Stimulated activated CD4-positive, alpha-beta T cell treated with anti-CD3 and anti-CD28 coated beads, Interleukin-1b, Interleukin-23, amount 100 ng/mL, for 1 hour (primary cell): Measurements from ENCODE around the gene DGKI.
"Not testable (repeated sequence)": the region's sequence is repeated elsewhere in the genome, so short reads cannot be mapped to it uniquely, and the experiment has no call there.

Experiments used
- DNase-seq, 2 donors: peaks; one replicate each; pipeline ENCODE4 v3.0.0-alpha.2; 2020; ENCODE audit warnings: low read depth in 2 of 2

DGKI gene

DNA sequence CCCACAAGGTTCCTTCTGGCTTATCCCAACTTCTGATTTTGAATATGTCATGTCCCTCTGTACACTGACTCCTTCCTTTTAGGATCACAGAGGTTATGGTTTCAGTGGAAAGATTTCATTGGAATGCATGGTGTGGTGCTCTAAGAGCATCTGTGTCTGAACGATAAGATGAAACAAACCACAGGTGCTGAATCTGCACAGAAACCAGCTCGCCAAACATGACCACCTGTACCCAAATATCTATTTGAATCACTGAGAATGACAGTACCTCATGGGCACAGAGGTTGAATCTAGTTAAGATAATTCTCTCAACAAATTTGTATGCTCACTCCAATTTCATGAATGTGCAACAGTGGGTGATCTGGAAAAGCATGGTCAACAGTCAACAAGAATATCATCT lies 105.3 kb downstream of the DGKI start:
- DNase-seq: no peak

DNA sequence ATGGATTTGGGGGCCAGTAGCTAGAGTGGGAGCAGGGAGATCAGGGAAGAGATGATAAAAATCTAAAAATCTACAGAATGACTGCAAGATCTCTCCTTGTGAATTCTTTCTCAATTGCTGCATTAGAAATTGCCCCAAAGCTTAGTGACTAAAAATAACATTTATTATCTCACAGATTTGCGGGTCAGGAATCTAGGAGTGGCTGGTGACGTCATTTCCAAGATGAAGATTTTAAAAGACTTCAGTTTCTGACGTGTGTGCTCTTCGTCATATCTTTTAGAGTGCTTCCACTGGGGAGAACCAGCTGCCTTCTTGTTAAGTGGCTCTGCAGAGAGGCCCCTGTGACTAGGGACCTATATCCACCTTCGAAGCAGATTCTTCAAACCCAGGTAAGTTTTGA lies 112.6 kb downstream of the DGKI start:
- no peak for DNase-seq

DNA sequence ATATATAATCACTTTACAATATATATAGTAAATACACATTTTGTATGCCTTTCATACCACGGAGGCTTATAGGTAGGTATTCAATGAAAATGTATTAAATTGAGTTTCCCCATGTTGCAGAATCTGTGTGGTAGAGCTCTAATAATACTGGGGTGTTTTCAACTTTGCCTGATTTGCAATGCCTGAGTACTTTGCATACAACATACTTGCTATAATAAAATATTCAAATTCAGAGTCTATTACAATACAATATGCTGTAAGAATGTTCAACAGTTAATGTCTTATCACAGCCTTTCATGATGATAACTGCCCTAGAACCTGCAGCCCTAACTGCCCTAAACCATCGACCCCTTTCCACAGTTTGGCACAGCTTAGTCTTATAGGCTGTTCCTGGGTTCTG lies 114.6 kb downstream of the DGKI start:
- DNase-seq: no peak

DNA sequence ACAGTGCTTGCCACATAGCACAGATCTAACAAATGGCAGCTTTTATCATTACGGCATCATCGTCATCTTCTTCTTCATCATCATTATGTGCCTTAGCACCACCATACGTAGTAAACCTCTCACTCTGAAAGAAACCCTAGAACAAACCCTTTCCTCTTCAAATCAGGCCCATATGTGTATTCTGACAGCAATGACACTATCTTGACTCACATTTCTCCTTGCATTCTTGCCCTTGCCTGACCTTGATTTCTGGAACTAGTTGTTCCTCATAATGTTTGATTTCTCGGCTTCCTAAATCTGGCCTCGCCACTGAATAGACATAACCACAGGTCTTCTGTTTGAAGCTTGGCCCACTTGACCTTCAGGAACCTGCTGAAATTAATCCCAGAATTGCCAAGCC lies 115.3 kb downstream of the DGKI start:
- DNase-seq: no peak

GRCh38 chr7:137728426-137728825 lies 118.3 kb downstream of the DGKI start:
- no peak for DNase-seq

- no peak for DNase-seq
Observed at GRCh38 chr7:137727413-137727812, 119.4 kb downstream of the DGKI start.

GRCh38 chr7:137718355-137718754 lies 128.4 kb downstream of the DGKI start:
- DNase-seq: no peak

DNA sequence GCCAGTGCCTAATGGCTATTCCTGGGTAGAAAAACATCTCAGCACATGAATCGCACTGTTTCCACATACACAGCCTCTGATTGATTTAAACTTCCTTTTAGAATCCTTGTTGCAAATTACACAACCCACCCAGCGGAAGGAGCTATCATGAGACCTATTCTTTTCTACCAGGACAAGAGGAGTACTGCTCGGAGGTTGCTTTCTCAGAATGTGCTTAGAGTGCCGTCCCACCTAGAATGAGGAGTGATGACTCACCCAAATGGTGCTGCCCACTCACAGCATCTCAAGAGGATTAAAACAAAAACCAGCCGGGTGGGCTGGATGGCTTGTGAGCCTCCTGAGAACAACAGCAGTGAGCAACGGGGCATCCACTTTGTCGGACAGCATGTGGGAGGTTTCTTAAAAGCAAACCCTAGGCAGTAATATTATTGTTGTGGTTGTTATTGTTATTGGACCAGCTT lies 128.9 kb downstream of the DGKI start:
- DNase-seq: no peak

DNA sequence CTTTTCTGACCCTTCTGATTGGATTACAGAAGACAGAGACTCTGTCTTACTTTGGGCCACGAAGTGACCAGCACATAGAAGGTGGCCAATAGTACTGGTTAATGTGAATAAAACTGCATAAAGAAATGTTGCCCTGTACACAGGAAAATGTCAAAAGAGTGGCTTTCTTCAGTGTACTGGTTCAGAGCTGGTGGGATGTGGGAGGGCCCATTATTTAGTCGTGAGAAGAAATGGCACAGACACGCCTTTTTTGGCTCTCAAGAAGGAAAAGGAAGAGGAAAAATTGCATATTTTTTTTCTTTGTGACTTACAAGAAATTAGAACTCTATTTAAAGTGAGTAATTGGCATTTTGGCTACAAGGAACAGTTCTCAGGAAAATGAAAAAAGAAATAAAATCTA lies 129.7 kb downstream of the DGKI start:
- no peak for DNase-seq

- DNase-seq: no peak
Observed at GRCh38 chr7:137716061-137716460, 130.7 kb downstream of the DGKI start.

DNA sequence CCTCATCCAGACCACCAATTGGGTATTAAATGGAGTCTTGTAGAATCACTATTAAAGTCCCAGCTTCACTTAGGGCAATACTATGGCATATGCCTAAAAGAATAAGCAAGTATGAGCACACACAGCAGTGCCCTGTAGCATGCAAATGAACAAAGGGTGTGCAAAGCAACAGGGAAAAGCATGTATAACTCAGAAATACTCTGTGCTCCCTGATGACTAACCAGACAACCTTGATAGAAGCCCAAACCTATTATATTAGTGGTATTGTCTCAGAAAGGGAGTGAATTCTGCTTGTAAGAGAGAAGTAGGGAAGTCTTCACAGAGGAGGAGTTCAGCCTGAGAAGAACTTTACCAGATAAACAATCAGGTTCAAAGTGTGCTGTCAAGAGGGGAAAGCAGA lies 131.2 kb downstream of the DGKI start:
- no peak for DNase-seq

- DNase-seq: no peak
Observed at GRCh38 chr7:137715121-137715520, 131.7 kb downstream of the DGKI start.

GRCh38 chr7:137706330-137706729 lies 140.4 kb downstream of the DGKI start:
- DNase-seq: not testable (repeated sequence)

DNA sequence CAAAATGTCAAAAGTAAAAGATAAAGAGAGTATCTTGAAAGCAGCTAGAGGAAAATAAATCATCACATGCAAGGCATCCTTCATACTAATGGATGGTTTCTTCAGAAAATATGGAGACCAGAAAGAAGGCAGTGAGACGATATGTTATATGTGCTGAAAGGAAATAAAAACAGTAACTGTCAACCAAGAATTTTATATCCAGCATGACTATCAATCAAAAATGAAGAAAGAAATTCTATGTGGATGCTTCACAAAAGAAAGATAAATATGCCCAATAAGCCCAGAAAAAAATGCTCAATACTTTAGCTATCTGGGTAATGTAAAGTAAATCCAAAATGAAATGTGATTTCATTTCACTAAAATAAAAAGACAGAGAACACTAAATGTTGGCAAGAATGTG lies 142.1 kb downstream of the DGKI start:
- DNase-seq: no peak

GRCh38 chr7:137703291-137704010 lies 143.3 kb downstream of the DGKI start:
- DNase-seq: no peak

DNA sequence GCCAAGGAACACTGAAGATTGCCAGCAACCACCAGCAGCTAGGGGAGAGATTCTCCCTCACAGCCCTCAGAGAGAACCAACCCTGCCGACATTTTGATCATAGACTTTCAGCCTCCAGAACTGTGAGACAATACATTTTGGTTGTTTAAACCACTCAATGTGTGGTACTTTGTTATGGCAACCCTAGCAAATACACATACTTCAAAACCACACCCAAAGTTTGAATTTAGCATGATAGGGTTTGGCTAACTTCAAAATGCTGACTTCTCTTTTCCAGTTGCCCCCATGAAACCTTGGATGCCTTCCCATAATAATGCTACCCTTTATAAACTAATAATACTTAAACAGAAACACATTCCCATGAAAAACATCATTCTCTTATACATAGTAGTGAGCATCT lies 149.8 kb downstream of the DGKI start:
- DNase-seq: no peak

- DNase-seq: no peak
Observed at GRCh38 chr7:137696376-137696775, 150.4 kb downstream of the DGKI start.

DNA sequence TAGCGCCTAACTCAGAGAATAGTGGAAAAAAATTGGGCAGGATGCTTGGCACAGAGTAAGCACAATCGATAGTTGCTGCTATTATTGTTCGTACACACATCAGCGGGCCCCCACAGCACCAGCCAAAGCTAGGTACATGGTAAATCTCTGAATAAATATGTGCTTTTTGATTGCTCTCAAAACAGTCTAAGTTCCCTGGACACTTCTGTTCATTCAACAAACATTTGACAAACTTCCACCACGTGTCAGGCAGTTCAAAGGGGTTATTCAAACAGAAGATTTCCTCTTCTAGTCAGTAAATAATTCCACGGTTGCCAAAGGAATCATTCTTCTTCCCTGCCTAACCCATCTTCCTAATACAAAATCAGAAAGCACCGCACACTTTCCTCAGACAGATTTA lies 150.8 kb downstream of the DGKI start:
- DNase-seq: no peak

DNA sequence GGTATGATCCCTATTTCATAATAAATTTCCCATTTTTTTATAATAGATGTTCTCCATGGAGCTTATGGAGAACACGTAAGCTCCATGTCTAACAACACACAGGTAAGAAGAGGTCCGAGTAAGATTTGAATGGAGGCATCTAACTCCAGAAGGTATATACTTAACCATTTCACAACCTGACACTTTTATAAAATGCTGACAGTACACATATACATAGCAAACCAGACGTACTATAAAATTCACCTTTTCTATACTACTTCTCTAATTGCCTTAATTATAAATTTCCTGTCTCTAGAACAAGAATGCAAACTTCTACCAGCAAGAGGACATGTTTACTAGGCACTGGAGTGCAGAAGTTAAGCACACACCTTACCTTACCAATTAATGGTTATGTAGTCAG lies 151.3 kb downstream of the DGKI start:
- DNase-seq: no peak

DNA sequence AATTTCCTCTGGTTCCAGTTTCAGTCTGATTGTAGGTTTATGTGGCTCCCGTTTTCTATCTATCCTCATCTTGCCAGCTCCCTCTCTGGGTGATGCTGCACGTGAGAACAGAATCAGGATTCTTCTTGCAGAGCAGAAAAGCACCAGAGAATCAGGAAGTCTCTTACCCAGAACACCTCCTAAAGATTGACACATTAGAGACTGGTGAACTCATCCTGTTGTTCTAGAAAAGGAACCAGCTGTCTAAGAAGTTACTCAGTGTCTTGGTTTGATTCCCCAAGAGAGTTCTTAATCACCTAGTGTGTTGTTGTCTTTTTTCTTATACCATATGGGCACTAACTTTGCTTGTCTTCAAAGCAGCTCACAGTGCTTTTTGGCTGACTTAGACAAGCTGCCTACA lies 152.4 kb downstream of the DGKI start:
- no peak for DNase-seq

DNA sequence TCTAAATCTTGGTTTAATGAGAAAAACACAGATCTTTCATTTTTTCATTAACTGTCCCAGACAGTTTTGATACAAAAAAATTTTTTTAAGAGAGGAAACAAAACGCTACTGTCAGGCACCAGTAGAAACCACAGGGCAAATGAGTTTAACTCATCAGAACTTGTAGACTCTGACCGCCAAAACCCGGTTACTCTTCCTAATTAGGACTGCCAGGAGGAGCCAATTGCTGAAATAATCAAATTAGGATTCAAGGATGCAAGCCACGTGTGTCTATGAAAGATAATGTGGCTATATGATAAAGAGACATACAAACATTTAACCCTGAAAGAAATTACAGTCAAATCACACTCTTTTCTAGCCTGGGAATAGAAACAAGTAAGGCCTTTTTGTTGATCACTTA lies 154.4 kb downstream of the DGKI start:
- no peak for DNase-seq

DNA sequence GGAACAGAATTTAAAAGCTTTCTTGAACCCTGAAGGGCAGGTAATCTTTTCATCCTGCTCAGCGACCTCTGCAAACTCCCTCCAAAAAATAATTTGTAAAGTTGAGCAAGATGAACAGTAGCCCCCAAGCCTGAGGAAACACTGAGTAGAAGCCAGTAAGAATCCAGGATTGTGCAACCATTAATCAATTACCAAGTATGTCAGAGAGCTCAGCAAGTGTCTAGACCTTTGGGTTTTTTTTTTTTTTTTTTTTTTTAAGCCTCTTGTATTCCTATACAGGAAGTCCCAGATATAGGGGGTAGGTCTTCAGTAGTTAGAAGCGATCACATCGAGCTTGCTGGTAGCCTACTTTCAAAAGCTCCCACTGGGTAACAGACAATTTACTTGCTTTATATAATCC lies 155.2 kb downstream of the DGKI start:
- no peak for DNase-seq

DNA sequence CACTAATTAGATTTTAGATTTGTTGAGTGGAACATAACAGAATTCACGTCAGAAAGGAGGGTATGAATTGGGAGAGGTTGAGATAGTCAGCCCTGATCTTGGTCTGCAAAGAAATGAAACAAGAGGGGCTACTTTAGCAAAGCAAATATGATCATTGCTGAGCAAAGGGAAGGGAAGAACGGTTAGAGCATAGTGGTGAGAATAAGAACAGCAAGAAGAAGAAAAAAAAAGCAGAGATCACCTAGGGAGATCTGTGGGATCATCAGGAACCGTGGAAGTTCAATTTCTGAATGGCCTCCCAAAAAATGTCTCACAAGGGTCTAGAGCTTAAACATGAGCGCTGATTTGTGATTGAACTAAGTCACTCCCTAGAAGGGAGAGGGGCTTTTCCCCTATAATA lies 156.1 kb downstream of the DGKI start:
- no peak for DNase-seq

- DNase-seq: no peak
Observed at GRCh38 chr7:137689761-137690160, 157.0 kb downstream of the DGKI start.
